Measurements from ENCODE around the gene HESX1. TPM values are rescaled to one million over a fixed set of nuclear protein-coding genes. Genes with fewer than 3 reads are reported as not detected.

HESX1 gene
- total RNA-seq, 4 donors from 2014 or later: 0.82 TPM; not detected in 3

GRCh38 chr3:57230006-57230405 is 30.2 kb upstream of the HESX1 start:
- H3K27me3 ChIP-seq: no peaks in the 10 kb centered on the region
- H3K27ac ChIP-seq: peak overlapping the region; percentile 87 to 97 (median 95)
- H3K9me3 ChIP-seq: no peaks in the 10 kb centered on the region
- peaks cover 4 to 40% (median 25%) of the 10 kb centered on the region in 4 donors for H3K4me1 ChIP-seq
- TF ChIP-seq, protein P1, sequence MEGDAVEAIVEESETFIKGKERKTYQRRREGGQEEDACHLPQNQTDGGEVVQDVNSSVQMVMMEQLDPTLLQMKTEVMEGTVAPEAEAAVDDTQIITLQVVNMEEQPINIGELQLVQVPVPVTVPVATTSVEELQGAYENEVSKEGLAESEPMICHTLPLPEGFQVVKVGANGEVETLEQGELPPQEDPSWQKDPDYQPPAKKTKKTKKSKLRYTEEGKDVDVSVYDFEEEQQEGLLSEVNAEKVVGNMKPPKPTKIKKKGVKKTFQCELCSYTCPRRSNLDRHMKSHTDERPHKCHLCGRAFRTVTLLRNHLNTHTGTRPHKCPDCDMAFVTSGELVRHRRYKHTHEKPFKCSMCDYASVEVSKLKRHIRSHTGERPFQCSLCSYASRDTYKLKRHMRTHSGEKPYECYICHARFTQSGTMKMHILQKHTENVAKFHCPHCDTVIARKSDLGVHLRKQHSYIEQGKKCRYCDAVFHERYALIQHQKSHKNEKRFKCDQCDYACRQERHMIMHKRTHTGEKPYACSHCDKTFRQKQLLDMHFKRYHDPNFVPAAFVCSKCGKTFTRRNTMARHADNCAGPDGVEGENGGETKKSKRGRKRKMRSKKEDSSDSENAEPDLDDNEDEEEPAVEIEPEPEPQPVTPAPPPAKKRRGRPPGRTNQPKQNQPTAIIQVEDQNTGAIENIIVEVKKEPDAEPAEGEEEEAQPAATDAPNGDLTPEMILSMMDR (IDR thresholded peaks at IDR 0.05): no peak
- TF ChIP-seq POLR2A (IDR thresholded peaks at IDR 0.05): no peak
- no peak for TF ChIP-seq EP300 (IDR thresholded peaks at IDR 0.05; ENCODE audit: low read depth)
- no peak for TF ChIP-seq POLR2AphosphoS5 (IDR thresholded peaks at IDR 0.05)
- peak overlapping the region in 1 of 4 donors; percentile 7 for H3K4me3 ChIP-seq
- intact Hi-C loops (cut with DNase I; ENCODE audit: low total_unique reads): no loop called here
- WGBS, 2 donors (ENCODE audit: low coverage in 1 of 2): 70 to 81% methylated on average over 2 of the region's 2 CpGs
- DNase-seq: no peak
- H3K36me3 ChIP-seq: no peaks in the 10 kb centered on the region
- in situ Hi-C loops (cut with MboI; ENCODE audit: low pct_ligation_motif_present in 1 of 4, low pct_unique_long_range_greater_than_20kb in 1 of 4, low sequenced_read_pairs in 3 of 4): no loop called here

GRCh38 chr3:57227930-57228751 is 28.4 kb upstream of the HESX1 start:
- peak overlapping the region; percentile 87 to 97 (median 95) for H3K27ac ChIP-seq
- H3K4me1 ChIP-seq: peaks cover 4 to 36% (median 23%) of the 10 kb centered on the region in 4 donors
- DNase-seq: peak; percentile 54
- intact Hi-C loops (cut with DNase I; ENCODE audit: low total_unique reads) (no loop called here), in situ Hi-C loops (cut with MboI; ENCODE audit: low pct_ligation_motif_present in 1 of 4, low pct_unique_long_range_greater_than_20kb in 1 of 4, low sequenced_read_pairs in 3 of 4) (no loop called here)
- 0% methylated on average over 53 of the region's 70 CpGs; no CpG with 5 or more reads in 1 of the 2 donors for WGBS, 2 donors (ENCODE audit: low coverage in 1 of 2)
- TF ChIP-seq POLR2A (IDR thresholded peaks at IDR 0.05) (peak; percentile 17), POLR2AphosphoS5 (IDR thresholded peaks at IDR 0.05) (peak in 2 of 3 donors; percentile 67 to 69), EP300 (IDR thresholded peaks at IDR 0.05; ENCODE audit: low read depth) (no peak)
- TF ChIP-seq, protein P1 (IDR thresholded peaks at IDR 0.05): peak in 1 of 5 experiments; percentile 7
- no peaks in the 10 kb centered on the region for H3K27me3 ChIP-seq
- no peaks in the 10 kb centered on the region for H3K9me3 ChIP-seq
- peak overlapping the region; percentile 63 to 90 (median 79) for H3K4me3 ChIP-seq
- H3K36me3 ChIP-seq: no peaks in the 10 kb centered on the region

GRCh38 chr3:57227204-57227929 is 27.6 kb upstream of the HESX1 start, which contains the start of gene APPL1:
APPL1 (plus strand) TSS chr3:57227729; CDS start chr3:57227884, 155 bp downstream.
- no peaks in the 10 kb centered on the region for H3K36me3 ChIP-seq
- TF ChIP-seq, protein P1 (IDR thresholded peaks at IDR 0.05): no peak
- TF ChIP-seq POLR2AphosphoS5 (IDR thresholded peaks at IDR 0.05): peak; percentile 85 to 91 (median 91)
- peak; percentile 72 for TF ChIP-seq POLR2A (IDR thresholded peaks at IDR 0.05)
- peak; percentile 95 for DNase-seq
- in situ Hi-C loops (cut with MboI; ENCODE audit: low pct_ligation_motif_present in 1 of 4, low pct_unique_long_range_greater_than_20kb in 1 of 4, low sequenced_read_pairs in 3 of 4) (no loop called here), intact Hi-C loops (cut with DNase I; ENCODE audit: low total_unique reads) (no loop called here)
- peak within 1 kb of the TSS; percentile 63 to 90 (median 79) for H3K4me3 ChIP-seq
- 0 to 1% methylated on average over 4 to 51 of the region's 71 CpGs for WGBS, 2 donors (ENCODE audit: low coverage in 1 of 2)
- no peaks in the 10 kb centered on the region for H3K9me3 ChIP-seq
- peak within 1 kb of the TSS; percentile 87 to 97 (median 95) for H3K27ac ChIP-seq
- H3K4me1 ChIP-seq: peaks cover 4 to 36% (median 23%) of the 10 kb centered on the region in 4 donors
- no peaks in the 10 kb centered on the region for H3K27me3 ChIP-seq

DNA sequence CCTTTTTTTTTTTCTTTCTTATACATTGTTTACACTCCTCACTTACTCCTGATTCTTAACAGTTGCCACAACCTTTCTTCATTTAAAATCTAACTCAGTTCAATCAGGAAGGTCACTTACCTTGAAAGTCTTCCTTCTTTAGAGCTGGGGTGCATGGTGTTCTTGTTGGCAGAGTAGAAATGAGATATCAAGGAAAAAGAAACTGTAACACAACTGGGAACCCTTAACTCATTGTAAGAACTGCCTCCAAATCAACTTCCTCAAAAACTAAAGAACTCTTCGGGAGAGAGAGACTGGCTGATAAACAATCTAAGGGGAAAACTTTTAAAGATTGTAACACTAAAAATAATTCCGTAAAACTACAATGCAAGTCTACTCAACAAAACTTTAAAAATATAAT is 26.4 kb upstream of the HESX1 start:
- TF ChIP-seq POLR2A (IDR thresholded peaks at IDR 0.05) (no peak), POLR2AphosphoS5 (IDR thresholded peaks at IDR 0.05) (no peak), EP300 (IDR thresholded peaks at IDR 0.05; ENCODE audit: low read depth) (no peak)
- TF ChIP-seq, protein P1 (IDR thresholded peaks at IDR 0.05): no peak
- in situ Hi-C loops (cut with MboI; ENCODE audit: low pct_ligation_motif_present in 1 of 4, low pct_unique_long_range_greater_than_20kb in 1 of 4, low sequenced_read_pairs in 3 of 4) (no loop called here), intact Hi-C loops (cut with DNase I; ENCODE audit: low total_unique reads) (no loop called here)
- Histone ChIP-seq H3K27me3 (no peaks in the 10 kb centered on the region), H3K27ac (peak overlapping the region in 1 of 4 donors; percentile 87), H3K36me3 (no peaks in the 10 kb centered on the region), H3K4me3 (no peak overlapping the region), H3K9me3 (no peaks in the 10 kb centered on the region), H3K4me1 (peaks cover 4 to 36% (median 23%) of the 10 kb centered on the region in 4 donors)
- 60 to 62% methylated on average over 2 of the region's 2 CpGs for WGBS, 2 donors (ENCODE audit: low coverage in 1 of 2)
- no peak for DNase-seq
